HL-60/S4 (cell line): ENCODE data around the gene TAGLN3.

Experiments used
- in situ Hi-C: fragments of 300-500 bp; cut with MboI; formaldehyde crosslinking; loops from 2 replicates; pipeline ENCODE4 v1.14.3; 2022; ENCODE audit warnings: low sequenced_read_pairs

The TAGLN3 gene

DNA sequence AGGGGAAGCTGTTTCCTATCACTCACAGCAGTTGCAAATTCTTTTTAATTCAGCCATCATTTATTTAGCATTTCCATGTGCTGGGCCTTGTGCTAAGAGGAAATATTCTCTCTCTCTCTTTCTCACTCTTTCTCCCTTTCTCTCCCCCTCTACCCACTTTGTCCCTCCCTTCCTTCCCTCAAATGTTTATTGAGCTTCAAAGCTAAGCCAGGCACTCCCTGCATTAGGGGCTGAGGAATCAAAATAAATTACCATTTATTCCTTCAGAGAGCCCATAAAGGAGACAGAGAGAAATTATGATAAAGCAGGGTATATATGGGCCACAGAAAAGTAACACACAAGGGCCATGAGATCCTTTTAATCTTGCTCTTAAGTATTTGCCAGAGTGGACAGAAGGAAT, 42.6 kb downstream of the TAGLN3 start:
- in situ Hi-C loops = no loop called here

DNA sequence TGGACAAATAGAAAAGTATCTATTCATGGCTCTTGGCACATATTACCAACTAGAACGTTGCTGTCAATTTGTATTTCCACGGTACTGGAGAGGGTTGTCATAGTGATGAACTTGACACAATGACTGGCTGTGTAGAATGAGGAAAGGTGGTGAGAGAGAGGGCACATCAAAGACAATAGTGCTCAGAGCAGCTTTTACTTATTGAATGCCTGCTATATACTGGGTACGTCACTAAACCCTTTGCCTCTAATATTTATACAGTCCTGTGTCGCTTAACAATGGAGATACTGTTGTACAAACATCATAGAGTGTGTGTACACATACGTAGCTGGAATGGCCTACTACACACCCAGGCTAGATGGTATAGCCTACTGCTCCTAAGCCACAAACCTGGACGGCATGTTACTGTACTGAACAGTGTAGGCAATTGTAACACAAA, 44.1 kb downstream of the TAGLN3 start:
- in situ Hi-C loops = no loop called here

DNA sequence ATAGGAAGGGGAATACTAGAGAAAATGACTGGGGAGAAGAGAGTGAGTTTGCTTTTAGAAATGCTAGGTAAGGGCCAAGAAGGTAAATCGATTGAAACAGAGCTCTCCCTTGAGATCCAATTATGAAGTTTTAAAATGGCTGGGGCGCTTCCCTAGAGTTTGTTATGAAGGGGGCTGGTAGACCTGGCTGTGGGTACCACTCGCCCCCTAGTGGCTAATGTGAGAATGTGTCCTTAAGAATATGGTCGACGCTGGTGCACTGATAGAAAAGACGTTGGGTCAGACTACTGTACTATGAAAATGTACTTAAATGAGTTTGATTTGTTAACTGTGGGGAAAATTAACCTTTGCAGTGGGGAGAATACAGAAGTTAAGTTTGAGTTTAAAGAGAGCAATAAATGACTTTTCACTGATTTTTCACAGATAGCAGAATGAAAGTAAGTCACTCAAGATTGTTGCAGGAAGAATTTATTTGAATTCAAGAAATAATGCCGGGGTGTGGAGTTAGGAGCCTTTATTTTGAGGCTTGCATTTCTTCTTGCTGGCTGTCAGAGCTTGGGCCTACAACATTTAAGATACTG, 45.0 kb downstream of the TAGLN3 start:
- in situ Hi-C loops = no loop called here

DNA sequence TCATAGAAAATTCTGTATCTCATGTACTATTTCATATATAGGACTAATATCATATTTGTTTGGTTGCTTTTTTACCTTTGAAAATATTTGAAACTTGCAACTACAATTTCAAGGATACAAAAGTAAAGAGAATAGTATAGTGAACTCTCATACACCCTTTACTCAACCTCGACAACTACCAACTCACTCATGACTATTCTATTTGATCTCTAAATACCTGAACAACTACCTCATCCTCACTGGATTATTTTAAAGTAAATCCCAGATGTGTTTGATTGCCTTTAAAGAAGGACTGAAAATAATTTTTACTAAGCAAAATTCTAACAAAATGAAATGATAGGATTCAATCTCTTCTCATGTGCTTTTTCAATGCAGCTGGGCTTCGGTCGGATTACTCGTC, 47.9 kb downstream of the TAGLN3 start:
- in situ Hi-C loops = no loop called here

DNA sequence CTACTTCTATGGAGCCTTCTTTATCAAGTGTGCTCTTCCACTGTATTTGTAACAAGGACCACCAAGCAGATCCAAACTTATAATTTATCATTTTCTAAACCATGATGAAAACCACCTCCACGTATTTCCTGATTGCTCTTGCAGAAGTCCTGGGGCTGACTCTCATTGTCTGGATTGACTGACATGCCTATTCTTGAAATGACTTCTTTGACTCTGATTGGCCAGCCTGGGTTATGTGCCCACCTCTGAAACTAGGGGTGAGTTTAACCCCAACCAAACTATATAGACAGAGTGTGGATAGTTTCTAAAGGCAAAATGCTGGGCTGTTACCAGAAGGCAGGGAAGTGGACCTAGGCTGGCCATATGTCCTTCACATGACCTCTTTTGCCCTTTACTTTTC, 48.5 kb downstream of the TAGLN3 start:
- in situ Hi-C loops = no loop called here

DNA sequence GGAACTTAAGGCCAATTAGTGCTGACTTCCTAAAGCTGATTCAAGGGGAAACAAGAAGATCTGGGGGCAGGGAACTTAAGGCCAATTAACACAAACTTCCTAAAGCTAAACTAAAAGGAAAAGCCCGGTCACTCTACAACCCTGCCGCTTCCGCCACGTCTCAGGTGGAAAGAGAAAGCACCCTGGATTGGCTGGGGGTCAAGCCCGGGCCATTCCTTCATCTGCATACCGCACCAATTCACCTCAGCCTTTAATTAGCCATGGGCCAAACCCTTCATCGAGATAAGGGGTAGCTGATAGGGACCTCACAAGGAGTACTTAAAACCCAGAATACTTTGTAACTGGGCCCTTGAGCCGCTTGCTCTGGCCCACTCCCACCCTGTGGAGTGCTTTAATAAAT, 50.2 kb downstream of the TAGLN3 start:
- in situ Hi-C loops = no loop called here

DNA sequence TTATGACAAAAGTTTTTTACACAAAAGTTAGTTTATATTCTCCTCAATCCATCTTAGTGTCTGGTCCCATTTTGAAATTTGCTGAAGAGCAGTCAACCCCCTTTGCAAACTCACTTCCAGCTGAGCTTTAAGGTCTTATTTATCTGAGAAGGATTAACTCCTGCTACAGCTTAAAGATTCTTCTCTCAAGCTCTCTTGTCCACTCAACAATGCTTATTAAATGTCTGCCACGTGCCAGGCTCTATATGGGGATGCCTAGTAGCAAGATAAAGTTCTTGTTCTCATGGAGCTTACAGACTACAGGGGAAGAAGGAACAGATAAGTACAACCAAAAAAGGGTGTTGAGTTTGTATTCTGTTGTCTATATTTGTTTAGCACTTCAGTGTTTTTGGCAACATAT, 54.5 kb downstream of the TAGLN3 start:
- in situ Hi-C loops = no loop called here

DNA sequence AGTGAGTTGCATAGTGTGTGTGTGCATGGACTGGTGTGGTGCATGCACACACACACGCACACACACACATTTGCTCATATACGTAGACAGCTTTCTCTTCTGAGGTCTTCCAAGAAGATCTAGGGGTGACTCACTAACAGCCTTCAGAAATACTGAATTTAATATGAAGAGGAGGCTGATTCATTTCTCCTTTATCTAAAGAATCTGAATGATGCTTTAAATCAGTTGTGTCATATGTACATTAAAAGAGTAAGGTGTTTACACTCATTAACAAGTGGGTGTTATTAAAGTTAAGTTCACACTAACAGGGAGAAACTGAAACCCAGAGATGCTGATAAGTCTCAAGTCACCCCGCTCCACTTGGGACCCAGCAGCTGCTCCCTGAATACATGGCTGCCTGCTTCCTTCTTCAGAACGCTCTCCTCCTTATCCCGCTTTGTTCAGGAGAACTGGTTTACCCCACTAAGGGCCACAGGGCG, 57.8 kb downstream of the TAGLN3 start:
- in situ Hi-C loops = no loop called here

DNA sequence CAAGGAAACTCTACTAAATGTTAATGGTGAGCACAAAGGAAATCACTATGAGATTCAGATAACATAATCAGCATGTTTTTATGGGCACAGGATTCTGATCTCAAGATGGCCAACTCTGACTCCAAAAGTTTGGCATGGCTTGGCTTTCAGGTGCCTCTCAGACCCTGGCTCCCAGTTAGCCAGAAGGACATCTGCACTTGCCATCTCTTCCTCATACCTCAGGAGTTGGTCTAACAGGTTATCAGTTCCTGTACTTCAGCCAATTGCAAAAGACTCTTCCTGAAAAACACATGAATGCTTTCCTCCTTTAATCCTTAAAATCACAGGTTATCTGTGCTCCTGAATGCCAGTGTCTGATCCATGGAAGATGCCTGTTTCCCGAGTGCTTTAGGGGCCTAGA, 60.8 kb downstream of the TAGLN3 start:
- in situ Hi-C loops = no loop called here

DNA sequence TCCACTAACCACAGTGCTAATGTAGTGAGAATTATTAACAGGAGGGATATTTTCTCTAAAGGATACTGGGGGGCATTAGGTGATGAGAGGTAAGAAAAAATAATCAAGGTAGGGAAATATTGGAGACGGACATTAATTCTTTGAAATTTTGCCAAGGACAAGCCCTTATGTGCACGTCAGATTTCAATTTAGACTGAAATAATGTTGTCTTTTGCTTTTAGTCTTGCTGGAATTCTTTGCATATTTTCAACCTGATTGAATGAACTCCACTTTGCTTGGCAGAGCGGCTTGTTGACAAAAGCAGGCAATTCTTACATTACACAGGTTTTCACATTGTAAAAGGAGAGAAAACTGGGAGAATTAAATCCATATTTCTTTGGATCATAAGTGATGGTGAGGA, 62.4 kb downstream of the TAGLN3 start:
- in situ Hi-C loops = no loop called here
